GM18951 (cell line): ENCODE measurements around the gene TBC1D9.

Source experiments
- POLR2A ChIP-seq: IDR thresholded peaks from 4 replicates; pipeline ENCODE4 v1.6.1; 2011; ENCODE audit warnings: mild to moderate bottlenecking; ENCODE audit not compliant: insufficient read length, insufficient read depth; ENCODE audit errors: extremely low read depth
- in situ Hi-C: fragments of 300-500 bp; cut with MboI; formaldehyde crosslinking; loops from one replicate; pipeline ENCODE4 v1.12.0; 2022; ENCODE audit warnings: low sequenced_read_pairs, mixed read lengths, inconsistent platforms; ENCODE audit not compliant: unreplicated experiment

The TBC1D9 gene

DNA sequence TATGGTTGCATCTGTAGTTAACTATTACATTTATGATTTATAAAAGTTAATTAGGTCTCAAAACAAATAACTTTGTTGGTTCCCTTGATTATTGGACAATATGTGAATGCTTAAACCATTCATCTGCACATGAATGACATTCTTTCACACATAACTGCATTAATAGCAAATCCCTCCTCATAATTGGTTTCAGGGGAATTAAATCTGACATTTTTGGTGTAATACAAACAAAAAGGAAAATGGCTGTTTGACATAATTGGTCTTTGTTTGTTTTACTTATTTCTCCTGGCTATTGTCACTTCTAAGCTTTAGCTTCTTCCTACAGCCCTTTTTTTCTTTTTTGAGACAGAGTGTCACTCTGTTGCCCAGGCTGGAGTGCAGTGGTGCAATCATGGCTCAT lies 71.9 kb downstream of the TBC1D9 start:
- in situ Hi-C loops, result no loop called here

GRCh38 chr4:140681201-140681600 lies 75.0 kb downstream of the TBC1D9 start:
- TF ChIP-seq POLR2A, result no peak
- in situ Hi-C loops, result no loop called here

More for the DNA sequence above, 71.9 kb downstream of the TBC1D9 start:
- TF ChIP-seq POLR2A, result no peak

- in situ Hi-C loops, result no loop called here
- TF ChIP-seq POLR2A, result no peak
Measured at GRCh38 chr4:140680686-140681085, 75.5 kb downstream of the TBC1D9 start.

- in situ Hi-C loops, result no loop called here
- no peak for TF ChIP-seq POLR2A
Measured at GRCh38 chr4:140679576-140679975, 76.6 kb downstream of the TBC1D9 start.

GRCh38 chr4:140675599-140676231 lies 80.5 kb downstream of the TBC1D9 start:
- no peak for TF ChIP-seq POLR2A
- in situ Hi-C loops, result no loop called here

DNA sequence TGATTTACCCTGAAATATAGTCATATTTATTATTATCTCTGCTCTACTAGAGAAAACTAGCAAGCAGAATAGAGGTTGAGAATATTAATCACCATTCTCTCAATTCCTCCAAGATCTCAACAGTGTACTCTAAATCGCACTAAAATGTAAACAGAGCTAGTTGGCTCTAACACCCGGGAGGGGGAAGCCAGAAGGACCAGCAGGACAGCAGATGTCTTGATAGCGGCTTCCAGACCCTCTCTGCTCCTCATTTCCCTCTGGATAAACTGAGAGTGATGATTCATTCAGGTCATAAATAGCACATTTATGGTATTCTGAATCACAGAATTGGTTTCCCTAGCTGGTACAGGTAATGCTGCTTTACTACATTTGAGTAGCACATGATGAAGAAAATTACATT lies 82.5 kb downstream of the TBC1D9 start:
- in situ Hi-C loops, result no loop called here
- TF ChIP-seq POLR2A, result no peak

DNA sequence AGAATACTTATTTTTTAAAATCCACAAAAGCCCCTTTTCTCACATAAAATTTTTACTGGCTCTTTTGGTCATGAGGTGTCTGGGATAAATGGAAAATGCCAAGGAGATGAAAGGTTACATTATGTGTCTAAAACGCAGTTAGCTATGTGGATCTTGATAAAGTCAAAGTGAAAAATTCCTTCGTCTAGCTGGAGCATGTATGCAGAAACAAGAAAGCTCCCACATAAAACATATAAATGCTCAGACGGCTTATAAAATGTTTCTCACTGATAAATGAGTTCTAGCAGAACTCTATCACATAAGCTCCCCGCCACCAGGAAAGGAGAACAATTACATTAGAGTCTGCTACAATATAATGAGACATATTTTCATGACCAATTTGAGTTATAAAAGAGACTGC lies 83.8 kb downstream of the TBC1D9 start:
- no peak for TF ChIP-seq POLR2A

DNA sequence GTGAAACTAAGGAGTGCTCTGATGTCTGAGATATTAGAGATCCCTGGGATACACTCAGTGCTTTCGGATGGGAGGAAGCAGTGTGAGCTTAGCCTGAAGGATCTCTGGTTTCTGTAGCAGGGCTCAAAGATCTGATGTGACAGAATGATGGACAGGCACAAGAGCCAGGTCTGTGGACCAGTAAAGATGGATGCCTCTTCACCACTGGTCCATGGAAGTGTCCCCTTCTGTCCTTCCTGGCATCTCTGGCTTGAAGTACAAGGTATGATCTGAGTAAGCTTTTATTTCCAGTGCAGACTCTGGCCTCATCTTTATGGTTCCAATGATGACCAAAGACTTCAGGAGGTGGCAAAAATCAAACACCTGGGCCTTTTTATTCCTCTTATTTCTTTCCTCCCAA lies 88.1 kb downstream of the TBC1D9 start:
- TF ChIP-seq POLR2A, result no peak
- in situ Hi-C loops, result no loop called here

More for the DNA sequence above, 83.8 kb downstream of the TBC1D9 start:
- in situ Hi-C loops, result no loop called here

DNA sequence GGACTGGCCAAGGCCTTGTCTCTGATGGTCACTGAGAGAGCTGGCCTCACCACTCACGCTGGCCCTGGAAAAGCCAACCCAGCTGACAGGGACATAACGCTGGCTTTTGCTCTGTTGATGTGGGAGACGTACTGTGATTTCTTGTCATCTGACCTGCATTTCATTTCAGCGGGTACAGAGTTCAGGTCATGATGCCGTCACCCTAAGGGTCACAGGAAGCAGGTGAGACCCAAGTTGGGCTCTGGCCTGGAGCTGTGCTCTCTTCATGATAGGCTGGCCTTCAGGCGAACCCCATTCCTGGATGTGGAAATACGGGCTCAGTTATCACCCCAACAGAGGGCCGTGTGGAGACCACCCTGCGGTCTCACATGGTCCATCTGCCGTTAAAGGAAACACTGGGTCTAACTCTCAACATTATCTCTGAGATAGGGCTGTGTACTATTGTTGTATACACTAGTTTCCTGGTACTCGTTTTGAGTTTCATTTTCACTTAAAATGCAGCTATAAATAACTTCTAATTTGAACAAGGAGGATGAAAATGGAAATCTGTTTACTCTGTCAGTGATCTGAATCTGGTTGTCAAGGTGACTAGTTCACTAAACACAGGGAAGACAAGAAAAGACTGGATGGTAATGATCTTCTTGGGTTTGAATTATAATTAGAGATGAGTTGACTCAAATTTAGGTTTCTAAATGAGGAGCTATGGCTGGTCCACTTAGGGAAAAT lies 89.1 kb downstream of the TBC1D9 start:
- in situ Hi-C loops, result no loop called here
- no peak for TF ChIP-seq POLR2A

DNA sequence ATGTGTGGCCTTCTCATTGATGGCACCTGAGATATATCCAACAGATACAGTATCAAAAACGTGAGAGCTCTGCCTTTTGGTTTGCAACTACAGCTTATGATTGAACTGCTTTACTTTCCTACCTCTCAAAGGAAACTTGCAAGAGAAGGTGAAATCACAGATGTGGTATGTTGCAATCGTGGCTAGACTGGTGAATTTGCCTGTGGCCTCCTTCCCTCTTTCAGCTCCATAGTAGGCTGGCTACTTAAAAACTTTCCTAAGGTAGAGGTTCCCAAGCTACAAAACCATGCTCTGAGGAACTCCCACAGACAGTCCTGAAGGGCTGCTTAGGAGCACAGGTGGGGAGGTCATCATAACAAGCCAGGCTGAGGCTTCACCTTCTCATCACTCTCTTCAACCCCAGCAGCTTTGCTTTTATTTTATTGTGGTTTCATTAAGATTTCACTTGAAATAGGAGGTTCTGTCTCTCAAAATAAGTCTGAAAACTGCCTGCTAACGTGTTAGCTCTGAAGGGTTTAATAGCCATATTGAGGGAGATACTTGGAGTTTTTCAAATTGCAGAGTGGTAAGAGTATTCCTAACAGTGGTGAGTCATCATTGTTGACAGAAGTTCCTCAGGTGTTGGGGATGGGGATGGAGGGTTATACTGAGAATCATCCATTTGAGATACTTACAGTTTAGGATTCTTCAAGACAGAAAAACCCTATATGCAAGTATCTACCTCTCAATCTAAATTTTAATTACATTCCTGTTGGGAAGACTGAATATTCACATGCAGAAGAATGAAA lies 93.9 kb downstream of the TBC1D9 start:
- TF ChIP-seq POLR2A, result no peak
- in situ Hi-C loops, result no loop called here

DNA sequence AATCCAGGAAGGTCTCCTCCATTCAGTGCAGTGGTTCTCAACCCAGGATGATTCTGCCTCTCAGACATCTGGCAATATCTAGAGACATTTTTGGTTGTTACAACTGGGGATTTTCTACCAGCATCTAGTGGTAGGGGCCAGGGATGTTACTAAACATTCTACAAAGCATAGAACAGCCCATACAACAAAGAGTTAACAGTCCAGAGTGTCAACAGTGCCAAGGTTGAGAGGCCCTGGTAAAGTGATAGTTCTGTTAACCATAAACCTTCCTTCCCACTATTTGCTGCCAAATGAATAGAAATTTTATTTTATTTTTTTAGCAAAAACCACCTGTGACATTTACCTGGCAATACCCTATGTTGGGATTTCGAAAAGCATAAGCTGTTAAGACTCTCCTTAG lies 94.6 kb downstream of the TBC1D9 start:
- in situ Hi-C loops, result no loop called here
- TF ChIP-seq POLR2A, result no peak

DNA sequence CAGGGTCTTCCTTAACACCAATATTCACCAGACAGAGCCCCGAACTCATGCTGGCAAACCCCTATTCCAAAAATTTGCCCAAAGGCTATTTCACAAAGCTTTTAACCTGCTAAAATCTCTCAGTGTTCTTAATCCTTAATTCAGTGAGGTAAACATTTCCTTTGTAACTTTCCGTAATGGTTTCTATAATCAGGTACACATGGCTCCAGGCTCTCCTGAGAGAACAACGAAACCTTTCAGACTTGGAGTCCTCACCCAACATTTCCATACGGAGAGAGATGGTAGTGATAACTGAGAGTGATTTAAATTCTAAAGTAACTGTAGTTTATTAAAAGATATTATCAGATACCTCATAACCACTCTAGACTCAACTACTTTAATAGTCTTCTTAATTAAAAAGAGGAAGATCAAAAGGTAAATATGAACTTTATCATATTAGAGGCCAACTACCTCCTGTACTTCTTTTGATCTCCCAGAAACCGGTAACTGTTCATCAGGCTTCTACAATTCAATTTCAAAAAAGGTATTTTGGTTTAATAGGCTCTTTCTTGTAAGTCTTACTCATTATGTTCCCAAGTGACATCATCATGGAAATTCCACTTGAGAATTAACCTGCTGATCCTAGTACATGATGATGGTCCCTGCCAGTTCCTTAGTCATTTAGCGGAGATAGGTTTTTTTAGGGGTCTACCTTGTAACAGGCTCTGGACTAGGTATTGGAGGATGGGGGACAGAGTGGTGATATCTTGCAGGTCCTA lies 96.1 kb downstream of the TBC1D9 start:
- in situ Hi-C loops, result no loop called here
- no peak for TF ChIP-seq POLR2A

DNA sequence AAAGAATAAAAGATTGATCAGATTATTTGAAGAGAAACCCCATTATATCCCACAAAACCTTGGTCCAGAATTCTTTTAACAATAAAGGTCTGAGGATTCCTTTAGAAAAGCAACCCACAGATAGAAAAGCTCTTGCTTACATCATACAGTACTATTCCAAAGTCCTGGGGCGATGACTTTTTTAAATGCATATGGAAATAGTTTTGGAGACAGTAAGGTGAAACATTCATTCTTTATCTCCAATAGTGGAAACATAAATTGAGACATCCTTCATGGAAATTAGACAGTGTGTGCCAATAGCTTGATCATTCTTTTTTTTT lies 101.7 kb downstream of the TBC1D9 start:
- TF ChIP-seq POLR2A, result no peak
- in situ Hi-C loops, result no loop called here
